GM23248 (cell line): ENCODE data around the gene MRS2.

Source experiments
- EZH2 ChIP-seq: fragments of 200-600 bp; sonication (generic); IDR thresholded peaks from 2 replicates; pipeline ENCODE4 v1.6.1; 2018; ENCODE audit warnings: antibody characterized with exemption, mild to moderate bottlenecking; ENCODE audit not compliant: insufficient read depth, poor library complexity, severe bottlenecking
- EZH2phosphoT487 ChIP-seq: fragments of 200-600 bp; sonication (generic); IDR thresholded peaks from 2 replicates; pipeline ENCODE4 v1.6.1; 2018; ENCODE audit warnings: antibody characterized with exemption, moderate library complexity, mild to moderate bottlenecking, low read depth; ENCODE audit not compliant: insufficient read depth

DNA sequence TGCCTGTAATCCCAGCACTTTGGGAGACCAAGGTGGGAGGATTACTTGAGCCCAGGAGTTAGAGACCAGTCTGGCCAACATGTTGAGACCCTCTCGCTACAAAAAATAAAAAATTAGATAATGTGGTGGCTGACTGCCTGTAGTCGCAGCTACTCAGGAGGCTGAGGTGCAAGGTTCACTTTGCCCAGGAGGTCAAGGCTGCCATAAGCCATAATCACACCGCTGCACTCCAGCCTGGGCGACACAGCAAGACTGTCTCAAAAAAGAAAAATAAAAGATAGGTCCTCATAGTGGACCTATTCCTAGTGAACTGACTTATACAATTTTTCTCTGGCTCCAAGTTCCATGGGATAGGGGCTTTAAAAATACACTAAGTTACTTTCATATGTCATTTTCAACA is 41.9 kb downstream of the MRS2 start:
- TF ChIP-seq EZH2phosphoT487 (no peak), EZH2 (no peak)
